C4-2B (cell line): Measurements from ENCODE around the gene USP43.
"Not testable (repeated sequence)": the region's sequence is repeated elsewhere in the genome, so short reads cannot be mapped to it uniquely, and the experiment has no call there.

Source experiments
- H3K27ac ChIP-seq: fragments of 450-650 bp; 2 replicates; pipeline ENCODE4 v1.5.1; 2017
- CTCF ChIP-seq: fragments of 450-650 bp; conservative IDR thresholded peaks from 2 replicates; pipeline ENCODE4 v1.5.1; 2017; ENCODE audit warnings: mild to moderate bottlenecking
- ZFX ChIP-seq: fragments of 450-650 bp; IDR thresholded peaks from 2 replicates; pipeline ENCODE4 v1.6.1; 2017

USP43 gene

GRCh38 chr17:9615486-9615885, 29.8 kb upstream of the USP43 start:
- TF ChIP-seq ZFX (no peak), CTCF (no peak)
- no peak overlapping the region for H3K27ac ChIP-seq

DNA sequence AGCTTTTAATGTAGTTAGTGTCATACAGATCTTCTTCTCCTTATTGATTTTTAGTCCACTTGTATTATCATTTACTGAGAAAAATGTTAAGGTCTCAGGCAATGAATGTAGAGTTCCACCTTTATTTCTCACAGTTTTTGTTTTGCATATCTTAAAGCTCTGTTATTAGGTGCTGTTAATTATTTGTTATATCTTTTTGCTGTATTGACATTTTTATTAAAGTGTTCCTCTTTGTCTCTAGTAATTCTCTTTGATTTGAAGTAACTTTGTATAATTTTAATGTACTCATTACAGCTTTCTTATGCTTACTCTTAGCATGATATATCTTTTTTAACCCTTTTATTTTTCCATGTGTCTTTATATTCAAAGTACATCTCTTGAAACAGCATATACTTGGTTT, 22.4 kb upstream of the USP43 start:
- TF ChIP-seq ZFX = no peak
- no peak for TF ChIP-seq CTCF
- no peak overlapping the region for H3K27ac ChIP-seq

- TF ChIP-seq CTCF (no peak; the same call in 1 of the 2 replicates), ZFX (no peak)
Observed at GRCh38 chr17:9628509-9628908, 16.8 kb upstream of the USP43 start.

GRCh38 chr17:9632741-9633140, 12.6 kb upstream of the USP43 start:
- TF ChIP-seq CTCF (no peak), ZFX (no peak)
- no peak overlapping the region for H3K27ac ChIP-seq

More at GRCh38 chr17:9628509-9628908, 16.8 kb upstream of the USP43 start:
- H3K27ac ChIP-seq = no peak overlapping the region

GRCh38 chr17:9635340-9635739, 10.0 kb upstream of the USP43 start:
- TF ChIP-seq CTCF (no peak), ZFX (no peak)
- H3K27ac ChIP-seq = no peak overlapping the region

DNA sequence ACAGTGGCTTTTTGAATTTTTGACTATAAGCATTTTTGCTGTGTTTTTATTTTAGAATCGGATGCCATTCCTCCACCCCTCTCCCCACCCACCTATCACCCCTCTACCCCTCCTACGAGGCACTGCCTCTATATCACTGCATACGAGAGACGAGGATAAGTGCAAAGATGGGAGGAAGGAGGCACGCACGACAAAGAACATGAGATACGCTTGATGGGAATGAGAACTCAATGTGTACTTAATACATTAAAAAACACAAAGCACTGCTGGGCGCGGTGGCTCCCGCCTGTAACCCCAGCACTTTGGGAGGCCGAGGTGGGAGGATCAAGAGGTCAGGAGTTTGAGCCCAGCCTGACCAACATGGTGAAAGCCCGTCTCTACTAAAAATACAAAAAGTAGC, 8.8 kb upstream of the USP43 start:
- TF ChIP-seq ZFX (no peak), CTCF (no peak)
- no peak overlapping the region for H3K27ac ChIP-seq

DNA sequence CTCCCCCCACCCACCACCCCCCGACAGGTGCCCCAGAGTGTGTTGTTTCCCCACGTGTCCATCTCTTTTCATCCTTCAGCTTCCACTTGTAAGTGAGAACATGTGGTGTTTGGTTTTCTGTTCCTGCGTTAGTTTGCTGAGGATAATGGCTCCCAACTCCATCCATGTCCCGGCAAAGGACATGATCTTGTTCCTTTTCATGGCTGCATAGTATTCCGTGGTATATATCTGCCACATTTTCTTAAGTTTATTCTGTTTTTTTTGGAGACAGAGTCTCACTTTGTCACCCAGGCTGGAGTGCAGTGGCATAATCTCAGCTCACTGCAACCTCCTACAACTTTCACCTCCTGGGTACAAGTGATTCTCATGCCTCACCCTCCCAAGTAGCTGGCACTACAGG, 4.9 kb upstream of the USP43 start:
- H3K27ac ChIP-seq = not testable (repeated sequence)

DNA sequence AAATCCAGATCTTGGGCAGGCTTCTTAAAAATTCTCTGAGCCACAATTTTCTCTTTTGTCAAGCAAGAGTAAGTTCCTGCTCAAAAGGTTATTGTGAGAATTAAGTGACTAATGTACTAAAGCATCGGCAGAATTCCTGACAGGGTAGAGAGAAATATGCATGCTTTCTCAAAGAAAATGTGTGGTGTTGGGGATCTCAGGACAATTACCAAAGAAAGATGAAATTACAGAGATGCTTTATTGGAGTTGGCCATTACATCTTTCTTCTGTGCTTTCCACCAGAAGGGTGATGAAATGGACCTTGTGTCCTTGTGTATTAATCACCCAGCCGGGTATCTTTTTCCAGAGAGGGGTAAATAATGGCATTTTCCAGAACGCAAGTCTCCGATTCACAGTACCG, 1.7 kb upstream of the USP43 start:
- TF ChIP-seq ZFX (no peak), CTCF (no peak)
- H3K27ac ChIP-seq = no peak overlapping the region
